Measurements from ENCODE around the gene ASB6.

The ASB6 gene

GRCh38 chr9:129624168-129624759 is 17.7 kb downstream of the ASB6 start:
- in situ Hi-C loops (cut with MboI; ENCODE audit: low sequenced_read_pairs, unreplicated experiment): no loop called here
- TF ChIP-seq, protein P1, sequence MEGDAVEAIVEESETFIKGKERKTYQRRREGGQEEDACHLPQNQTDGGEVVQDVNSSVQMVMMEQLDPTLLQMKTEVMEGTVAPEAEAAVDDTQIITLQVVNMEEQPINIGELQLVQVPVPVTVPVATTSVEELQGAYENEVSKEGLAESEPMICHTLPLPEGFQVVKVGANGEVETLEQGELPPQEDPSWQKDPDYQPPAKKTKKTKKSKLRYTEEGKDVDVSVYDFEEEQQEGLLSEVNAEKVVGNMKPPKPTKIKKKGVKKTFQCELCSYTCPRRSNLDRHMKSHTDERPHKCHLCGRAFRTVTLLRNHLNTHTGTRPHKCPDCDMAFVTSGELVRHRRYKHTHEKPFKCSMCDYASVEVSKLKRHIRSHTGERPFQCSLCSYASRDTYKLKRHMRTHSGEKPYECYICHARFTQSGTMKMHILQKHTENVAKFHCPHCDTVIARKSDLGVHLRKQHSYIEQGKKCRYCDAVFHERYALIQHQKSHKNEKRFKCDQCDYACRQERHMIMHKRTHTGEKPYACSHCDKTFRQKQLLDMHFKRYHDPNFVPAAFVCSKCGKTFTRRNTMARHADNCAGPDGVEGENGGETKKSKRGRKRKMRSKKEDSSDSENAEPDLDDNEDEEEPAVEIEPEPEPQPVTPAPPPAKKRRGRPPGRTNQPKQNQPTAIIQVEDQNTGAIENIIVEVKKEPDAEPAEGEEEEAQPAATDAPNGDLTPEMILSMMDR (IDR thresholded peaks at IDR 0.05; ENCODE audit: borderline replicate concordance, control extremely low read depth, extremely low read depth, insufficient read depth, missing control alignments): peak; percentile 72
- peak; percentile 78 for DNase-seq (ENCODE audit: low spot score)

DNA sequence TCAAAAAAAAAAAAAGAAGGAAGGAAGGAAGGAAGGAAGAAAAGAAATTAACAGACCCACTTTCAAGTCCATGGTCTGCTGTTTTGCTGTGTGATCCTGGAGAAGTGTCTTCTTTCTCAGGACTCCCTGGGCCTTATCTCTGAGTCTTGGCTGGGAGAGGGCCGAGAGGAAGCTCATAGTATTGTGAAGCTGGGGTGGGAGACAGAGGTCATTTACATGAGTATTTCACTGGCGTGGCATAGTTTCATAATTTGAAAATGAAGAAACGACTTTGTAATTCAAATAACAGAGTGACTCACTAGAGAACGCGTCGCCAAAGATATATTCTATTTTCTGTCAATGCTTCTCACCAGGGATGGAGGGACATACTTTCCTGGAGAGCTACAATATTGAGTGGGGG is 18.6 kb downstream of the ASB6 start:
- TF ChIP-seq, protein P1 (IDR thresholded peaks at IDR 0.05; ENCODE audit: borderline replicate concordance, control extremely low read depth, extremely low read depth, insufficient read depth, missing control alignments): no peak
- in situ Hi-C loops (cut with MboI; ENCODE audit: low sequenced_read_pairs, unreplicated experiment): no loop called here
- no peak for DNase-seq (ENCODE audit: low spot score)

GRCh38 chr9:129620669-129621295 is 21.2 kb downstream of the ASB6 start, which contains the start of gene C9orf50:
Gene C9orf50 (minus strand): TSS chr9:129621101. CDS start chr9:129620574, 527 bp downstream.
- TF ChIP-seq, protein P1 (IDR thresholded peaks at IDR 0.05; ENCODE audit: borderline replicate concordance, control extremely low read depth, extremely low read depth, insufficient read depth, missing control alignments): no peak
- in situ Hi-C loops (cut with MboI; ENCODE audit: low sequenced_read_pairs, unreplicated experiment): no loop called here
- DNase-seq (ENCODE audit: low spot score): no peak

DNA sequence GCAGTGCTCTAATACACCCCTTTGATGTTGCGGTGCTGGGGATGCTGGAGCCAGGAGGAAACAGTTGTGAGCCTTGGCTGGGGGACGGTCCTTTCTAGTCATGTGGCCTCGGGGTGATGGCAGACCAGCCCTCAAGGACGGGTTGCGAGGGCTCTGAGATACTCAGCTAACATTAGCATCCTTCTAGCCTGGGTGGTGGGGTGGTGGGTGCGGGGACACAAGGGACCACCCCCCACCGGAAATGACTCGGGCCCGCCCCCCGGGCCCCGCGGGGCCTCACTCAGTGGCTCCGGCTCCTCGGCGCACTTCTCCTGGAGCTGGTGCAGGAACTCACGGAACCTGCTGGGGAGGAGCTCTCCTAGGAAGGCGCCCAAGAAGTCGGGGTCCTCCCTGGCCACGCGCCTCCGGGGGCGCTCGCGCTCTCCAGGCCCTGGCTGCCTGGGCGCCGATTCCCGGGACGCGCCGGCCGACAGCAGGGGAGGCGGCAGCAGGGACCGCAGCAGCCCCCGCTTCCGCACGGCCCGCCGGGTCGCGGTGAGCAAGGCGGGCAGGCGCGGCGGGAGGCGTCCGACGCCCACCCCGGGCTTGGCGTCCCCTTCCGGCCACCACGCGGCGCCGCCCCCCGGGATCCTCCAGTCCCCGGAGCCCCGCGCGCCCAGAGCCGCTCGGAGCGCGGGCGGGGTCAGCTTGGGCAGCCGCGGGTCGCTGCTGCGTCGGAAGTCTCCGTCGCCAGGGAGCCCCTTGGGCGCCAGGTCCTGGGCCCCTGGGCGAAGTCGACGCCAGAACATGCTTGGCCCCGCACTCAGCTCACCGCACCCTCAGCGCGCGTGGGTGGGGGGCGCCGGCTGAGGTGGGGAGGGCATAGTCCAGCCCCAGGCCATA is 21.9 kb downstream of the ASB6 start:
- TF ChIP-seq, protein P1 (IDR thresholded peaks at IDR 0.05; ENCODE audit: borderline replicate concordance, control extremely low read depth, extremely low read depth, insufficient read depth, missing control alignments): no peak
- peak; percentile 49 for DNase-seq (ENCODE audit: low spot score)
- in situ Hi-C loops (cut with MboI; ENCODE audit: low sequenced_read_pairs, unreplicated experiment): loop anchor here (10.0 kb wide), 1 partner anchor 485 kb away; no protein-coding TSS in a partner anchor

DNA sequence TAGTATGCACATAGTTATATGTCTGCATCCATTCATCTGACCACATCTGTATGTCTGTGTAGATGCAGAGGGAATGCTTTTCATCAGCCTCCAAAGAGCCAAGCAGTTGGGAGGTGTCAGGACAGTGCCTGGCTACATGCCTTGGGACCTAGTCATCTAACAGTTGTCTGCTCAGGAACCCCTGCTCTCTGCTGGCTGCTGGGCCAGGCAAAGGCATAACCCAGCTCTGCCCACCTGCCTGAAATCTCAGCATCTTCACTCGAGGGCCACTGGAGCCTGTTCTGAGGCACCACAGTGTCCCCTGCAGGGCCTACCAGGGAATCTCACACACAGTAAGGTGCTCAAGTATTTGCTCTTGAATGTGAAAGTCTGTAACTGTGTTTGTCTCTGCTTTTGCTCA is 24.8 kb downstream of the ASB6 start:
- TF ChIP-seq, protein P1 (IDR thresholded peaks at IDR 0.05; ENCODE audit: borderline replicate concordance, control extremely low read depth, extremely low read depth, insufficient read depth, missing control alignments): peak; percentile 19
- peak; percentile 45 for DNase-seq (ENCODE audit: low spot score)
- in situ Hi-C loops (cut with MboI; ENCODE audit: low sequenced_read_pairs, unreplicated experiment): loop anchor here (10.0 kb wide), 1 partner anchor 482 kb away; no protein-coding TSS in a partner anchor

Data from GM13976 (cell line).